ENCODE measurements around the gene SLC7A5.

DNA sequence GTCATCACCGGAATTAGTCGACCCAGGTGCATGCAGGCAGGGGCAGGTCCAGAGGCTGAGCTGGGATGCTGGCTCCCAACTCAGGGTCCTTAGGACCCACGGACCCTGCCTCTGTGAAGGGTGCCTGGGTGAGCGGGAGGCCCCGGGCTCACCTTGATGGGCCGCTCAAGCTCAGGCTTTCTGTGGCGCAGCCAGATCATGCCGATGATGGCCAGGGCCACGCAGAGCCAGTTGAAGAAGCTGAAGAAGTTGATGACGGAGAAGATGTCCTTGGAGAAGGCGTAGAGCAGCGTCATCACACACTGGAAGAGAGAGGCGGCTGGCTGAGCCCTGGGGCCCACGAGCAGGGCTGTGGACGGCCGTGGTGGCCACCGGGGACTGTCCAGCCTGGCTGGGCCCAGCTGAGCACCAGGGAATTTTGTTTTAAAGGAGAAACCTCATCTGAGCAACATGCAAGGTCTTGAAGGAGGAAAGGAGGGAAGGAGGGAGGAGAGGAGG lies 32.9 kb downstream of the SLC7A5 start:
- no peak for TF ChIP-seq POLR2A (IDR thresholded peaks at IDR 0.05)
- TF ChIP-seq, protein P1, sequence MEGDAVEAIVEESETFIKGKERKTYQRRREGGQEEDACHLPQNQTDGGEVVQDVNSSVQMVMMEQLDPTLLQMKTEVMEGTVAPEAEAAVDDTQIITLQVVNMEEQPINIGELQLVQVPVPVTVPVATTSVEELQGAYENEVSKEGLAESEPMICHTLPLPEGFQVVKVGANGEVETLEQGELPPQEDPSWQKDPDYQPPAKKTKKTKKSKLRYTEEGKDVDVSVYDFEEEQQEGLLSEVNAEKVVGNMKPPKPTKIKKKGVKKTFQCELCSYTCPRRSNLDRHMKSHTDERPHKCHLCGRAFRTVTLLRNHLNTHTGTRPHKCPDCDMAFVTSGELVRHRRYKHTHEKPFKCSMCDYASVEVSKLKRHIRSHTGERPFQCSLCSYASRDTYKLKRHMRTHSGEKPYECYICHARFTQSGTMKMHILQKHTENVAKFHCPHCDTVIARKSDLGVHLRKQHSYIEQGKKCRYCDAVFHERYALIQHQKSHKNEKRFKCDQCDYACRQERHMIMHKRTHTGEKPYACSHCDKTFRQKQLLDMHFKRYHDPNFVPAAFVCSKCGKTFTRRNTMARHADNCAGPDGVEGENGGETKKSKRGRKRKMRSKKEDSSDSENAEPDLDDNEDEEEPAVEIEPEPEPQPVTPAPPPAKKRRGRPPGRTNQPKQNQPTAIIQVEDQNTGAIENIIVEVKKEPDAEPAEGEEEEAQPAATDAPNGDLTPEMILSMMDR (IDR thresholded peaks at IDR 0.05) = no peak
- no peak for TF ChIP-seq POLR2AphosphoS5 (IDR thresholded peaks at IDR 0.05; ENCODE audit: insufficient read depth in 1 of 2, low read depth in 1 of 2)
